ENCODE measurements around the gene TMEM234.

The TMEM234 gene

GRCh38 chr1:32219022-32219421, 3.1 kb downstream of the TMEM234 start:
- Histone ChIP-seq H2AFZ (ENCODE audit: low read depth, low read length) (no peak overlapping the region), H2AK5ac (ENCODE audit: low read length, severe bottlenecking) (no peak overlapping the region), H3K4me2 (ENCODE audit: low read length, poor library complexity, severe bottlenecking) (no peak overlapping the region), H3K4ac (ENCODE audit: low read depth in 1 of 2, low read length in 2 of 2) (no peak overlapping the region), H3K4me1 (ENCODE audit: control insufficient read depth, insufficient read depth, low read depth, low read length) (peaks cover 19% of the 10 kb centered on the region), H4K8ac (ENCODE audit: low read length) (no peak overlapping the region), H3K18ac (ENCODE audit: low read depth in 1 of 2, low read length in 2 of 2) (no peak overlapping the region), H2BK15ac (ENCODE audit: low read depth, poor library complexity, severe bottlenecking) (no peak overlapping the region), H3K9ac (ENCODE audit: low read length) (no peak overlapping the region), H3K14ac (ENCODE audit: low read length in 2 of 2) (no peak overlapping the region), H3K27me3 (ENCODE audit: control insufficient read depth in 1 of 2, insufficient read depth in 1 of 2, low read length in 2 of 2) (no peaks in the 10 kb centered on the region), H3K27ac (ENCODE audit: low read length, poor library complexity, severe bottlenecking) (no peak overlapping the region), H2BK5ac (ENCODE audit: low read depth, low read length, poor library complexity, severe bottlenecking) (no peak overlapping the region), H3K23ac (ENCODE audit: low read length in 2 of 2) (no peak overlapping the region), H2BK120ac (ENCODE audit: low read depth, low read length) (no peak overlapping the region), H3K79me1 (replicated peaks; ENCODE audit: low read length, poor library complexity, severe bottlenecking) (peaks cover 34% of the 10 kb centered on the region), H3K36me3 (ENCODE audit: control insufficient read depth in 1 of 2, insufficient read depth in 2 of 2, low read depth in 1 of 2, low read length in 2 of 2) (peaks cover 41 to 58% of the 10 kb centered on the region in 2 experiments), H2BK12ac (ENCODE audit: low read length in 2 of 2) (no peak overlapping the region), H3K4me3 (ENCODE audit: insufficient read depth in 1 of 2, low read depth in 1 of 2, low read length in 2 of 2) (no peak overlapping the region), H3K9me3 (ENCODE audit: control insufficient read depth, low read length) (no peaks in the 10 kb centered on the region), H4K91ac (ENCODE audit: low read length) (no peak overlapping the region)
- peak; percentile 40 for DNase-seq
- 88% methylated on average over 7 of the region's 7 CpGs for WGBS

- Histone ChIP-seq H3K14ac (ENCODE audit: low read length in 2 of 2) (no peak overlapping the region), H3K9me3 (ENCODE audit: control insufficient read depth, low read length) (no peaks in the 10 kb centered on the region), H3K79me1 (replicated peaks; ENCODE audit: low read length, poor library complexity, severe bottlenecking) (peaks cover 28% of the 10 kb centered on the region), H3K27ac (ENCODE audit: low read length, poor library complexity, severe bottlenecking) (no peak overlapping the region), H2BK12ac (ENCODE audit: low read length in 2 of 2) (no peak overlapping the region), H3K4me3 (ENCODE audit: insufficient read depth in 1 of 2, low read depth in 1 of 2, low read length in 2 of 2) (no peak overlapping the region), H3K9ac (ENCODE audit: low read length) (peak overlapping the region; percentile 29), H2BK5ac (ENCODE audit: low read depth, low read length, poor library complexity, severe bottlenecking) (no peak overlapping the region), H2BK15ac (ENCODE audit: low read depth, poor library complexity, severe bottlenecking) (no peak overlapping the region), H3K23ac (ENCODE audit: low read length in 2 of 2) (no peak overlapping the region), H4K8ac (ENCODE audit: low read length) (no peak overlapping the region), H4K91ac (ENCODE audit: low read length) (no peak overlapping the region), H3K18ac (ENCODE audit: low read depth in 1 of 2, low read length in 2 of 2) (no peak overlapping the region), H2AK5ac (ENCODE audit: low read length, severe bottlenecking) (no peak overlapping the region), H3K36me3 (ENCODE audit: control insufficient read depth in 1 of 2, insufficient read depth in 2 of 2, low read depth in 1 of 2, low read length in 2 of 2) (peaks cover 49 to 57% of the 10 kb centered on the region in 2 experiments), H3K4me1 (ENCODE audit: control insufficient read depth, insufficient read depth, low read depth, low read length) (peaks cover 10% of the 10 kb centered on the region), H3K27me3 (ENCODE audit: control insufficient read depth in 1 of 2, insufficient read depth in 1 of 2, low read length in 2 of 2) (no peaks in the 10 kb centered on the region), H2BK120ac (ENCODE audit: low read depth, low read length) (no peak overlapping the region), H2AFZ (ENCODE audit: low read depth, low read length) (no peak overlapping the region), H3K4me2 (ENCODE audit: low read length, poor library complexity, severe bottlenecking) (no peak overlapping the region), H3K4ac (ENCODE audit: low read depth in 1 of 2, low read length in 2 of 2) (no peak overlapping the region)
- DNase-seq, result no peak
- 98% methylated on average over 4 of the region's 5 CpGs for WGBS
Measured at GRCh38 chr1:32216566-32216965, 5.6 kb downstream of the TMEM234 start.

GRCh38 chr1:32215629-32216480, 6.3 kb downstream of the TMEM234 start:
- H2AFZ ChIP-seq (ENCODE audit: low read depth, low read length), result no peak overlapping the region
- no peak overlapping the region for H2AK5ac ChIP-seq (ENCODE audit: low read length, severe bottlenecking)
- no peak overlapping the region for H3K14ac ChIP-seq (ENCODE audit: low read length in 2 of 2)
- peaks cover 26% of the 10 kb centered on the region for H3K79me1 ChIP-seq (replicated peaks; ENCODE audit: low read length, poor library complexity, severe bottlenecking)
- peak overlapping the region; percentile 52 for H4K8ac ChIP-seq (ENCODE audit: low read length)
- DNase-seq, result peak; percentile 76
- H2BK120ac ChIP-seq (ENCODE audit: low read depth, low read length), result no peak overlapping the region
- no peak overlapping the region for H3K4me3 ChIP-seq (ENCODE audit: insufficient read depth in 1 of 2, low read depth in 1 of 2, low read length in 2 of 2)
- H3K9ac ChIP-seq (ENCODE audit: low read length), result peak overlapping the region; percentile 29
- H2BK15ac ChIP-seq (ENCODE audit: low read depth, poor library complexity, severe bottlenecking), result no peak overlapping the region
- peaks cover 50 to 56% of the 10 kb centered on the region in 2 experiments for H3K36me3 ChIP-seq (ENCODE audit: control insufficient read depth in 1 of 2, insufficient read depth in 2 of 2, low read depth in 1 of 2, low read length in 2 of 2)
- H3K9me3 ChIP-seq (ENCODE audit: control insufficient read depth, low read length), result no peaks in the 10 kb centered on the region
- H3K23ac ChIP-seq (ENCODE audit: low read length in 2 of 2), result no peak overlapping the region
- no peaks in the 10 kb centered on the region for H3K27me3 ChIP-seq (ENCODE audit: control insufficient read depth in 1 of 2, insufficient read depth in 1 of 2, low read length in 2 of 2)
- 84% methylated on average over 7 of the region's 10 CpGs for WGBS
- no peak overlapping the region for H4K91ac ChIP-seq (ENCODE audit: low read length)
- H2BK12ac ChIP-seq (ENCODE audit: low read length in 2 of 2), result no peak overlapping the region
- no peak overlapping the region for H3K4me2 ChIP-seq (ENCODE audit: low read length, poor library complexity, severe bottlenecking)
- no peak overlapping the region for H3K27ac ChIP-seq (ENCODE audit: low read length, poor library complexity, severe bottlenecking)
- H3K18ac ChIP-seq (ENCODE audit: low read depth in 1 of 2, low read length in 2 of 2), result no peak overlapping the region
- H2BK5ac ChIP-seq (ENCODE audit: low read depth, low read length, poor library complexity, severe bottlenecking), result no peak overlapping the region
- H3K4ac ChIP-seq (ENCODE audit: low read depth in 1 of 2, low read length in 2 of 2), result no peak overlapping the region
- H3K4me1 ChIP-seq (ENCODE audit: control insufficient read depth, insufficient read depth, low read depth, low read length), result peaks cover 5% of the 10 kb centered on the region

- peak; percentile 65 for DNase-seq
- Histone ChIP-seq H3K14ac (ENCODE audit: low read length in 2 of 2) (no peak within 1 kb of the TSS), H3K9ac (ENCODE audit: low read length) (no peak within 1 kb of the TSS), H2AFZ (ENCODE audit: low read depth, low read length) (no peak within 1 kb of the TSS), H2BK5ac (ENCODE audit: low read depth, low read length, poor library complexity, severe bottlenecking) (no peak within 1 kb of the TSS), H2AK5ac (ENCODE audit: low read length, severe bottlenecking) (no peak within 1 kb of the TSS), H2BK15ac (ENCODE audit: low read depth, poor library complexity, severe bottlenecking) (no peak within 1 kb of the TSS), H3K79me1 (replicated peaks; ENCODE audit: low read length, poor library complexity, severe bottlenecking) (peaks cover 9% of the 10 kb centered on the region), H2BK120ac (ENCODE audit: low read depth, low read length) (no peak within 1 kb of the TSS), H2BK12ac (ENCODE audit: low read length in 2 of 2) (peak within 1 kb of the TSS in 1 of 2 experiments; percentile 51), H3K9me3 (ENCODE audit: control insufficient read depth, low read length) (no peaks in the 10 kb centered on the region), H3K18ac (ENCODE audit: low read depth in 1 of 2, low read length in 2 of 2) (no peak within 1 kb of the TSS), H3K4me1 (ENCODE audit: control insufficient read depth, insufficient read depth, low read depth, low read length) (peaks cover 22% of the 10 kb centered on the region), H3K4me2 (ENCODE audit: low read length, poor library complexity, severe bottlenecking) (no peak within 1 kb of the TSS), H3K23ac (ENCODE audit: low read length in 2 of 2) (no peak within 1 kb of the TSS), H3K36me3 (ENCODE audit: control insufficient read depth in 1 of 2, insufficient read depth in 2 of 2, low read depth in 1 of 2, low read length in 2 of 2) (peaks cover 12 to 27% of the 10 kb centered on the region in 2 experiments), H4K91ac (ENCODE audit: low read length) (peak within 1 kb of the TSS; percentile 37), H3K27me3 (ENCODE audit: control insufficient read depth in 1 of 2, insufficient read depth in 1 of 2, low read length in 2 of 2) (no peaks in the 10 kb centered on the region), H4K8ac (ENCODE audit: low read length) (no peak within 1 kb of the TSS), H3K4me3 (ENCODE audit: insufficient read depth in 1 of 2, low read depth in 1 of 2, low read length in 2 of 2) (no peak within 1 kb of the TSS), H3K27ac (ENCODE audit: low read length, poor library complexity, severe bottlenecking) (no peak within 1 kb of the TSS), H3K4ac (ENCODE audit: low read depth in 1 of 2, low read length in 2 of 2) (no peak within 1 kb of the TSS)
- 88% methylated on average over 5 of the region's 5 CpGs for WGBS
Measured at GRCh38 chr1:32208891-32209328, 13.2 kb downstream of the TMEM234 start, which contains the start of gene DCDC2B. DCDC2B (plus strand) TSS chr1:32209089; CDS start chr1:32209094, 5 bp downstream.

Measured in mesenchymal stem cell (in vitro differentiated cells and primary cell).